ENCODE data around the gene ME2.
A peak's percentile ranks its signal among the peaks of the same experiment; 100 is the strongest.
"Not testable (repeated sequence)": the region's sequence is repeated elsewhere in the genome, so short reads cannot be mapped to it uniquely, and the experiment has no call there.

ME2 gene

GRCh38 chr18:50878345-50879301, at the start of gene ME2:
ME2 (plus strand) TSS chr18:50879118; CDS start chr18:50895821, 16,703 bp downstream.
- H3K9me3 ChIP-seq (replicated peaks in 1 of 11), result no peaks in the 10 kb centered on the region
- peak in 5 of 11 experiments; percentile 18 to 59 (median 53); a peak in 4 of 22 replicates for TF ChIP-seq Cebpa-rat (IDR thresholded peaks at IDR 0.05)
- peaks cover 0 to 21% (median 14%) of the 10 kb centered on the region in 11 experiments; a peak in 14 of 22 replicates for H3K36me3 ChIP-seq
- peak within 1 kb of the TSS; percentile 80 to 95 (median 89) for H3K4me2 ChIP-seq
- H3K27me3 ChIP-seq, result no peaks in the 10 kb centered on the region
- peak within 1 kb of the TSS; percentile 82 to 98 (median 90) for H3K4me3 ChIP-seq
- peaks cover 19 to 45% (median 33%) of the 10 kb centered on the region in 10 experiments for H3K4me1 ChIP-seq
- H4K20me1 ChIP-seq, result peaks cover 12 to 45% (median 36%) of the 10 kb centered on the region in 11 experiments; a peak in 20 of 22 replicates
- H3K9ac ChIP-seq, result peak within 1 kb of the TSS; percentile 93 to 99 (median 96)
- H3K27ac ChIP-seq, result peak within 1 kb of the TSS; percentile 89 to 100 (median 98)

DNA sequence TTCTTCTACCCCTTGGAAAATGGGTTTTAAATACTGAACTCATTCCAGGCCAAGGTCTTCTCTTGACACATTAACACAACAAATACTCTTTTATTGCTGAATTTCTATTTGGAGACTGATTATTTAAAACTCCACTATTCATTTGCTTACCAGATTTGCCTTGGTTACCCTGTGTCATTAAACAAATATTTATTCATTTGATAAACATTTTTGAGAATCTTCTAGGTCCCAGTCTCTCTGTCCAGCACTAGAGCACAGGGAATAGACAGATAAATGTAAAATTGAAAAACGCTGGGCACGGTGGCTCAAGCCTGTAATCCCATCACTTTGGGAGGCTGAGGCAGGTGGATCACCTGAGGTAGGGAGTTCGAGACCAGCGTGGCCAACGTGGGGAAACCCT, 49.3 kb upstream of the ME2 start:
- TF ChIP-seq Cebpa-rat (IDR thresholded peaks at IDR 0.05), result no peak
- Histone ChIP-seq H3K36me3 (no peaks in the 10 kb centered on the region), H3K27ac (peak overlapping the region in 3 of 11 experiments; percentile 64 to 73 (median 73); a peak in 5 of 22 replicates), H3K9ac (no peak overlapping the region), H3K27me3 (no peaks in the 10 kb centered on the region), H3K4me2 (peak overlapping the region in 3 of 11 experiments; percentile 56 to 77 (median 65); a peak in 5 of 22 replicates), H4K20me1 (no peaks in the 10 kb centered on the region), H3K4me3 (no peak overlapping the region), H3K9me3 (replicated peaks in 1 of 11) (no peaks in the 10 kb centered on the region), H3K4me1 (peaks cover 0 to 34% (median 6%) of the 10 kb centered on the region in 10 experiments; a peak in 10 of 20 replicates)

GRCh38 chr18:50830544-50830943, 48.4 kb upstream of the ME2 start:
- Histone ChIP-seq H3K4me2 (peak overlapping the region in 5 of 11 experiments; percentile 42 to 77 (median 58); a peak in 10 of 22 replicates), H3K36me3 (no peaks in the 10 kb centered on the region), H3K9ac (peak overlapping the region in 3 of 11 experiments; percentile 29 to 53 (median 47); a peak in 4 of 22 replicates), H3K4me1 (peaks cover 0 to 37% (median 6%) of the 10 kb centered on the region in 10 experiments; a peak in 10 of 20 replicates), H4K20me1 (no peaks in the 10 kb centered on the region), H3K27ac (peak overlapping the region in 5 of 11 experiments; percentile 58 to 78 (median 73); a peak in 10 of 22 replicates), H3K9me3 (replicated peaks in 1 of 11) (no peaks in the 10 kb centered on the region), H3K27me3 (no peaks in the 10 kb centered on the region), H3K4me3 (no peak overlapping the region)
- TF ChIP-seq Cebpa-rat (IDR thresholded peaks at IDR 0.05), result no peak

GRCh38 chr18:50832754-50833153, 46.2 kb upstream of the ME2 start:
- no peak for TF ChIP-seq Cebpa-rat (IDR thresholded peaks at IDR 0.05)
- no peak overlapping the region for H3K9ac ChIP-seq

DNA sequence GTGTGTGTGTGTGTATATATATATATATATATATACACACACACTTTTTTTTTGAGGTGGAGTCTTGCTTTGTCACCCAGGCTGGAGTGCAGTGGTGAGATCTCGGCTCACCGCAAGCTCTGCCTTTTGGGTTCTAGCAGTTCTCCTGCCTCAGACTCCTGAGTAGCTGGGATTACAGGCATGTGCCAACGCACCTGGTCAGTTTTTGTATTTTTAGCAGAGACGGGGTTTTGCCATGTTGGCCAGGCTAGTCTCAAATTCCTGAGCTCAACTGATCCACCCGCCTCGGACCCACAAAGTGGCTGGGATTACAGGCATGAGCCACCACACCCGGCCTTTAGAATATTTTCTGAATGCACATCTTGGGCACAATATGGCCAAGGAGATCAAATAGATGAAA, 45.4 kb upstream of the ME2 start:
- not testable (repeated sequence) for H3K4me2 ChIP-seq; H3K27ac ChIP-seq; H3K4me3 ChIP-seq; H3K27me3 ChIP-seq; H3K9ac ChIP-seq; H3K36me3 ChIP-seq; H4K20me1 ChIP-seq; H3K9me3 ChIP-seq (replicated peaks in 1 of 11)
- H3K4me1 ChIP-seq, result peaks cover 13 to 57% (median 22%) of the 10 kb centered on the region in 10 experiments

More at GRCh38 chr18:50832754-50833153, 46.2 kb upstream of the ME2 start:
- Histone ChIP-seq H3K4me1 (peaks cover 13 to 57% (median 22%) of the 10 kb centered on the region in 10 experiments), H3K27ac (no peak overlapping the region), H3K36me3 (no peaks in the 10 kb centered on the region), H3K4me2 (peak overlapping the region in 1 of 11 experiments; percentile 65; a peak in 2 of 22 replicates), H4K20me1 (no peaks in the 10 kb centered on the region), H3K27me3 (no peaks in the 10 kb centered on the region), H3K4me3 (no peak overlapping the region), H3K9me3 (replicated peaks in 1 of 11) (no peaks in the 10 kb centered on the region)

GRCh38 chr18:50836521-50836957, 42.4 kb upstream of the ME2 start:
- H3K4me1 ChIP-seq, result peaks cover 13 to 48% (median 15%) of the 10 kb centered on the region in 10 experiments
- no peaks in the 10 kb centered on the region for H3K9me3 ChIP-seq (replicated peaks in 1 of 11)
- no peak for TF ChIP-seq Cebpa-rat (IDR thresholded peaks at IDR 0.05)
- H3K4me3 ChIP-seq, result 0 out of 20 replicates have a peak overlapping the region, but pooled peaks of 1 of the 10 experiments have one; percentile 5
- H4K20me1 ChIP-seq, result no peaks in the 10 kb centered on the region
- peak overlapping the region; percentile 21 to 85 (median 60) for H3K4me2 ChIP-seq
- peak overlapping the region in 2 of 11 experiments; percentile 3 to 24; a peak in 3 of 22 replicates for H3K27ac ChIP-seq
- H3K27me3 ChIP-seq, result peaks cover 0 to 8% (median 0%) of the 10 kb centered on the region in 11 experiments; a peak in 1 of 22 replicates
- no peaks in the 10 kb centered on the region for H3K36me3 ChIP-seq
- no peak overlapping the region for H3K9ac ChIP-seq

GRCh38 chr18:50839341-50839740, 39.6 kb upstream of the ME2 start:
- no peak overlapping the region for H3K4me3 ChIP-seq
- peaks cover 13 to 57% (median 15%) of the 10 kb centered on the region in 10 experiments for H3K4me1 ChIP-seq
- no peak for TF ChIP-seq Cebpa-rat (IDR thresholded peaks at IDR 0.05)
- no peaks in the 10 kb centered on the region for H4K20me1 ChIP-seq
- H3K36me3 ChIP-seq, result no peaks in the 10 kb centered on the region
- peaks cover 0 to 8% (median 0%) of the 10 kb centered on the region in 11 experiments; a peak in 1 of 22 replicates for H3K27me3 ChIP-seq
- no peak overlapping the region for H3K9ac ChIP-seq
- H3K9me3 ChIP-seq (replicated peaks in 1 of 11), result no peaks in the 10 kb centered on the region
- no peak overlapping the region for H3K4me2 ChIP-seq
- no peak overlapping the region for H3K27ac ChIP-seq

DNA sequence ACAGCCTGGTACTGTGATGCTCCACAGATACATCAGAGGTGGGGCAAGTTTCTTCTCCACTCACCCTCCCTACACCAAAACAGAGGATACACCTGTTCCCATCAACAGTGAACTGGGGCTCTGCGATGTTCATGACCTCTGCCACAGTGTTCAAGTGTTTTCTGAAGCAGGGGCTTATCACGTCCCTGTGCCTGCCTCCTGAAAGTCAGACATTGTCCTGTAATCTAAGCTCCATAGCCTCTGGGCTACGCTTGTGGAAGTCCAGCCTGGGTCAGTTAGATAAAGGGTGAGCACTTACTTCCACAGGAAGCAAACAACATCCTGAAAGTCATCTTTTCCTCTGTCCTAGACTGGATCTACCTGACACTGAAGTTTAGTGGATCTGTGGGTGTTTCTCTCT, 38.9 kb upstream of the ME2 start:
- peaks cover 13 to 57% (median 15%) of the 10 kb centered on the region in 10 experiments for H3K4me1 ChIP-seq
- H3K4me3 ChIP-seq, result no peak overlapping the region
- H3K27me3 ChIP-seq, result peaks cover 0 to 8% (median 0%) of the 10 kb centered on the region in 11 experiments; a peak in 1 of 22 replicates
- peak overlapping the region in 2 of 11 experiments; percentile 8 to 30; a peak in 2 of 22 replicates for H3K4me2 ChIP-seq
- TF ChIP-seq Cebpa-rat (IDR thresholded peaks at IDR 0.05), result no peak
- H3K9ac ChIP-seq, result no peak overlapping the region
- no peaks in the 10 kb centered on the region for H4K20me1 ChIP-seq
- no peaks in the 10 kb centered on the region for H3K36me3 ChIP-seq
- no peaks in the 10 kb centered on the region for H3K9me3 ChIP-seq (replicated peaks in 1 of 11)
- H3K27ac ChIP-seq, result no peak overlapping the region

DNA sequence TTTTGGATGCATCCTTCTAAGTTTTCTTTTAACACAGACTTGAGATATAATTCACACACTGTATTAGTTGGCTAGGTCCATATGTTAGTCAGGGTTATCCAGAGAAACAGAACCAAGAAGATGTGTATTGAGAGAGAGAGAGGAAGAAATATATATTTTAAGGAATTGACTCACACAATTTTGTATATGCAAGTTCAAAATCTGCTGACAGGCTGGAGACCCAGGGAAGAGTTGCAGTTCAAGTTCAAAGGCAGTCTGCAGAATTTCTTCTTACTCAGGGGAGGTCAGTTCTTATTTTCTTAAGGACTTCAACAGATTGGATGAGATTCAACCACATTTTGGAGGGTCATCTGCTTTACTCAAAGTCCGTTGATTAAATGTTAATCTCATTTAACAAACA, 36.1 kb upstream of the ME2 start:
- H3K4me1 ChIP-seq, result peaks cover 0 to 46% (median 0%) of the 10 kb centered on the region in 10 experiments; a peak in 6 of 20 replicates
- no peaks in the 10 kb centered on the region for H4K20me1 ChIP-seq
- no peak overlapping the region for H3K27ac ChIP-seq
- H3K9ac ChIP-seq, result no peak overlapping the region
- peak overlapping the region in 3 of 11 experiments; percentile 30 to 82 (median 76); a peak in 6 of 22 replicates for H3K4me2 ChIP-seq
- H3K36me3 ChIP-seq, result no peaks in the 10 kb centered on the region
- no peak for TF ChIP-seq Cebpa-rat (IDR thresholded peaks at IDR 0.05)
- no peaks in the 10 kb centered on the region for H3K9me3 ChIP-seq (replicated peaks in 1 of 11)
- H3K4me3 ChIP-seq, result no peak overlapping the region
- H3K27me3 ChIP-seq, result peaks cover 0 to 8% (median 0%) of the 10 kb centered on the region in 11 experiments; a peak in 1 of 22 replicates
